Midbrain (tissue), 1 donor: ENCODE results near the gene STK4.

Experiments used
- DNase-seq: peaks from one replicate; lab custom pipeline; 2025; lab: John Stamatoyannopoulos, UW

Gene STK4

GRCh38 chr20:45111799-45112471 lies 145.6 kb downstream of the STK4 start:
- DNase-seq: no peak

DNA sequence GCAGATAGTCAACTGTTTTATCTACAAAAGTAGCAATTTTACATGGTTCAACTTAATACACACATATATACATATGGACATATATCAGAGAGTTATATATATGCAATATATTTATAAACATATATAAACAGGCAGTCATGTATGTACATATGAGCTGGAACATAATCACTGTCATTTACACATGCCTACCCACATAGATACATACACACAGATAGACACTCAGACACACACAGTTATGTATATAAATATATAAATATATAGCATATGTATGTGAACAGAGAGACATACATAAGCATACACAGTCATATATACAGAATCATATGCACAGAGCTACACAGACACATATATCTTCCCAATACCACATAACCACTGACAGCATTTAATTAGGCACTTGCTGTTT lies 146.4 kb downstream of the STK4 start:
- no peak for DNase-seq

DNA sequence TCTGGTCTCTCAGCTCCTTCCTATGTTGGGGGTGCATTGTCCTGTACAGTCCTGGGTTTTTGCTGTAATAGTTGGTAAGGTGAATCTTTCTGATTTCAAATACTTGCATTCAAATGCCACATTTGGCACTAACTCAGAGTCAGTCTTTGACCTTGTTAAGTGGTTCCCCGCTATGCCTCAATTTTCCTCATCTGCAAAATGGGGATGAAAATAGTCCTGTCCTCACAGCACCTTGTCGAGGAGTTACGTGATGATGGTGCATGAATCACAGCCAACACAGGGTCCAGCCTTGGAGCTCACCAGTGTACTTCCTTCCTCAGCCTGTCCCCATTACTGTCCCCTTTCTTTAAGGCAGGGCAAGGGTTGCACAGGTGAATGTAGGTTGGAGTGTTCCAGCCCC lies 147.6 kb downstream of the STK4 start:
- no peak for DNase-seq

DNA sequence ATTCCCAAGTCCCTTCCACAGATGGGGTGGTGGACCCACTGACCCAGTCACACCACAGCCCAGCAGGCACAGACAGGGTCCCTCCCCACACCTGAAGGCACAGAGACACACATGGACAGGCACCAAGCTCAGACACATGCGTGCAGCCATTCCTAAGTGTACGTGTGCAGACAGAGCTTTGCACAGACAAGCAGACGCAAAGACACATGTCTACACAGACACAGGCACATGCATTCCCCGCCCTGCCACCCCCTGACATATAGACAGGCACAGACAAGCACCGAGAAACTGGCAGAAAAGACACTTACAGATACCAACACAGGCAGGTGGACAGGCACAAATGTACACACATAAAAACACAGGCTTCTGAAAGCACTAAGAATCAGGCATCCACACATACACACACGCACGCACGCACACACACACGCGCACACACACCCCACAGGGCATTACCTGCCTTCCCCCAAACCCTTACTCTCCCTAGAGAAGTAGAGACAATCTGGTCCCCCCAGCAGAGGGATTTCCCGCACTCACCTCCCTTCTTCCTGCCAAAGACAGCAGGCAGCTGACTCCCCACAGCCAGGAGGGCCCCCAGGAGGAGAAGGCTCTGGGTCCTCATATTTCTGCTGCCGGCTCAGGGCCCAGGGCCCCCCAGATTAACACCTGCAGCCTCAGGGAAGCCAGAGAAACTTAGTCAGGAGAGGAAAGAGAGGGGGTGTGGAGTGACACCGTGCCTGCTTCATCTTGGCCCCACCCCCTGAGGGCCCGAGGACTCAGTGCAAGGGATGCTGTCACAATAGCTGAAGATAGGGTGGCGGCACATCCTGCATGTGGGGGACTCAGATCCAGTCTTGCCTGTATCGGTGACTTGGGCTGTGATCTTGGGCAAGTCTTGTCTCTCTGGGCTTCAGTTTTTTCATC lies 148.4 kb downstream of the STK4 start, which contains the start of gene WFDC5:
WFDC5 (minus strand) TSS at position 710 of the 921 bp plus-strand sequence; CDS start at position 619, 91 bp downstream.
- DNase-seq: no peak

- no peak for DNase-seq
These were observed 149.1 kb downstream of the STK4 start for GRCh38 chr20:45115386-45115774.

- DNase-seq: no peak
These were observed 149.5 kb downstream of the STK4 start for GRCh38 chr20:45115829-45116228.

GRCh38 chr20:45117581-45117980 lies 151.3 kb downstream of the STK4 start:
- DNase-seq: no peak

GRCh38 chr20:45118028-45118427 lies 151.7 kb downstream of the STK4 start:
- no peak for DNase-seq

GRCh38 chr20:45119556-45120266 lies 153.4 kb downstream of the STK4 start:
- no peak for DNase-seq

DNA sequence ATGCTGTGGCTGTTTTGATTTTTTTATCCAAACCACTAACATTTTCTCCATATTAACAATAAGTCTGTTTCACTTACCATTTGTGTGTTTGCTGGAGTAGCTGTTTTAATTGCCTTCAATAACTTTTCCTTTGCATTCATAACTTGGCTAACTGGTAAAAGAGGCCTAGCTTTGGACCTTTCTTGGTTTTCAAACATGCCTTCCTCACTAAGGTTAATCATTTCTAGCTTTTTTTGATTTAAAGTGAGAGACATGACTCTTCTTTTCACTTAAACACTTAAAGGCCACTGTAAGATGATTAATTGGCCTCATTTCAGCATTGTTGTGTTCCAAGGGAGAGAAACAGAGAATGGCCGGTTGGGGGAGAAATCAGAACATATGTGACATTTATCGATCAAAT lies 155.1 kb downstream of the STK4 start:
- DNase-seq: no peak

DNA sequence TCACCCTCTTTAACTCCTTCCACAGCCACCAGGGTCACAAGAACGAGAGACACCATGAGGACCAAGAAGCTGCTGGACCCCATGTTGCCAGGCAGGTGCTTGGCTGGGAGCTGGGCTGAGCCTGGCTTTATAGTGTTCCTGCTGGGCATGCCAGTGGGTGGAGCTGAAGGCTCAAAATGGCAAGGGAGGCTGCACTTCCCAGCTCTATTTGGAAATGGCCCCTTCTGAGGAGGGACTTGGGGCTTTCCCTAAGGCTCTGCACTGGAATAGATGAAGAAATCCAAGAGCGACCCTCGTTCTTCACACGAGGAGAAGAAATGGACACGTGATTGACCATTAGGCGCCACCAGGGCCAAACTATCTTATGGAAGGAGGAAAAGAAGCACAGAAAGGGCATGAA lies 158.1 kb downstream of the STK4 start, which contains the start of gene WFDC12:
WFDC12 (minus strand) TSS at position 101 of the 400 bp plus-strand sequence; CDS start at position 83, 18 bp downstream.
- no peak for DNase-seq

GRCh38 chr20:45128099-45128498 lies 161.8 kb downstream of the STK4 start:
- DNase-seq: no peak
